Dendritic cell treated with granulocyte-macrophage colony-stimulating factor and Interleukin-4, amounts not matched to agents 40 ng/mL and 50 ng/mL, for 4 days (primary cell): ENCODE results near the gene FAM228B.
A peak's percentile ranks its signal among the peaks of the same experiment; 100 is the strongest.
"Not testable (repeated sequence)": the region's sequence is repeated elsewhere in the genome, so short reads cannot be mapped to it uniquely, and the experiment has no call there.

ENCODE experiments used
- H3K27ac Mint-ChIP-seq: one replicate; pipeline ENCODE4 v1.8.0; 2022; ENCODE audit warnings: mild to moderate bottlenecking, mixed read lengths
- H3K27me3 Mint-ChIP-seq: one replicate; pipeline ENCODE4 v1.8.0; 2022; ENCODE audit warnings: mild to moderate bottlenecking, mixed read lengths
- H3K36me3 Mint-ChIP-seq: one replicate; pipeline ENCODE4 v1.8.0; 2022; ENCODE audit warnings: low read depth, mixed read lengths
- H3K4me1 Mint-ChIP-seq: one replicate; pipeline ENCODE4 v1.8.0; 2022; ENCODE audit warnings: low read depth, mixed read lengths
- H3K4me3 Mint-ChIP-seq: one replicate; pipeline ENCODE4 v1.8.0; 2022; ENCODE audit warnings: mild to moderate bottlenecking, moderate library complexity, mixed read lengths
- H3K9me3 Mint-ChIP-seq: one replicate; pipeline ENCODE4 v1.8.0; 2022; ENCODE audit warnings: mixed read lengths
- intact Hi-C: fragments of 100-400 bp; cut with micrococcal nuclease; formaldehyde crosslinking; loops from one replicate; pipeline ENCODE4 v1.15.0; 2022

The FAM228B gene

DNA sequence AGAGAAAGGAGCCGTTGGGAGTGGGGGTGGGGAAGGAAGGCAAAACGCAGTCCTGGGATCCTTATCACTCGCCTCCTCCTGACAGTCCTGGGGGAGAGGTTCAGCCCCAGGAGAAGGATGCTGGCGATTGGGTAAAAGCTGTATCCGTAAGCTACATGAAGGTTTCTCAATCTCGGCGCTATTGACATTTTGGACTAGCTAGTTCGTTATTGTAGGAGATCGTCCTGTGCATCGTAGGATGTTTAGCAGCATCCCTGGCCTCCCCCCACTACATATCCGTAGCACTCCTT lies 38.1 kb upstream of the FAM228B start:
- Mint-ChIP-seq H3K4me3 (peak overlapping the region; percentile 78), H3K27ac (peak overlapping the region; percentile 88), H3K36me3 (peaks cover 70% of the 10 kb centered on the region), H3K27me3 (no peaks in the 10 kb centered on the region), H3K4me1 (peaks cover 36% of the 10 kb centered on the region), H3K9me3 (no peaks in the 10 kb centered on the region)
- intact Hi-C loops, result loop anchor here (2.0 kb wide), 2 partner anchors 38 to 258 kb away; partner anchors contain the start of gene WDCP

DNA sequence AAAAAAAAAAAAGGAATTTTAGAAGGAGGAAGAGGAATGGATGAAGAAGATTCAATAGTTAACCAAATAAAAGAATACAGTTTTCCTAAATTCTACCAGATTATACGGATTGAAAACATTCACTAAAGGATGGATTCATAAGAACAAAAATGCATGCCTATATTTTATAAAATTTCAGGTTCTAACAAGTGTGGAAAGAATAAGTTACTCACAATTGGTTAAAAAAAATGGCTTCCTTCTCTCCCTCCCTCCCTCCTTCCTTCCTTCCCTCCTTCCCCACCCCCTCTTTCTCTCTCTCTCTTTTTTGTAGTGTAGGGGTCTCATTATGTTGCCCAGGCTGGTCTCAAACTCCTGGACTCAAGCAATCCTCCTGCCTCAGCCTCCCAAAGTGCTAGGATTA lies 37.0 kb upstream of the FAM228B start:
- intact Hi-C loops, result no loop called here
- peaks cover 70% of the 10 kb centered on the region for H3K36me3 Mint-ChIP-seq
- H3K4me3 Mint-ChIP-seq, result no peak overlapping the region
- no peaks in the 10 kb centered on the region for H3K27me3 Mint-ChIP-seq
- H3K9me3 Mint-ChIP-seq, result no peaks in the 10 kb centered on the region
- H3K27ac Mint-ChIP-seq, result no peak overlapping the region
- H3K4me1 Mint-ChIP-seq, result peaks cover 33% of the 10 kb centered on the region

DNA sequence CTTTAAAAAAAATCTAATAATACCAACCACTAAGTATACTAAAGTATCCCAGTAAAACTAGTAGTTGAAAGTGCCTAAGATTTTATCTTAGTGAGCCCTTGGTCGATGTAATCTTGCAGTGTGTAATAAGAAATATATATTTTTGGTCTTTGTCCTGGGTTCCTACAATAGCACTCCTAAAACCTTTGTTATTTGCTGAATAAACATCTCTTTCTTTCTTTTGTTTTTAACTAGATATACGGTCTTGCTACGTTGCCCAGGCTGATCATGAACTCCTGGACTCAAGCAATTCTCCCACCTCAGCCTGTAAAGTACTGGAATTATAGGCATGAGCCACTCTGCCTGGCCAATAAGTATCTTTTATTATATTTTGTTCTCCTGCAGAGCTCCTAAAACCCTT lies 36.2 kb upstream of the FAM228B start:
- H3K27ac Mint-ChIP-seq, result no peak overlapping the region
- H3K4me1 Mint-ChIP-seq, result peaks cover 25% of the 10 kb centered on the region
- H3K27me3 Mint-ChIP-seq, result no peaks in the 10 kb centered on the region
- intact Hi-C loops, result no loop called here
- H3K4me3 Mint-ChIP-seq, result no peak overlapping the region
- no peaks in the 10 kb centered on the region for H3K9me3 Mint-ChIP-seq
- peaks cover 65% of the 10 kb centered on the region for H3K36me3 Mint-ChIP-seq

DNA sequence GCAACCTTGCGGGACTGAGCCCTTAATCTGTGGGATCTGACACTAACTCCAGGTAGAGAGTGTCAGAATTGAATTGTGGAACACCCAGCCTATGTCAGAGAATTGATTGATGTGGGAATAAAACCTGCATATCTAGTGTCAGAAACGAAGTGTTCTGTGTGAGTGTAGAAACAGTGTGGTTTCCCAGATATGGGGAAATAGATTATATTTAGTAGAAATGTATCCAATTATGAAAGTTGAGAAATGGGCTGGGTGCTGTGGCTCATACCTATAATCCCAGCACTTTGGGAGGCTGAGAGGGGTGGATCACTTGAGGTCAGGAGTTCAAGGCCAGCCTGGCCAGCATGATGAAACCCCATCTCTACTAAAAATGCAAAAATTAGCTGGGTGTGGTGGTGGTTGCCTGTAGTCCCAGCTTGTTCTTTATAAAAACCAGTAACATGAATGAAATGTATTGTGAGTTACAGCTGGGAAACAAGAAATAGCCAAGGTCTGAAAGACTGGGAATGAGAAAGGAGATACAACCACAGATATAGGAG lies 34.4 kb upstream of the FAM228B start:
- intact Hi-C loops, result no loop called here
- Mint-ChIP-seq H3K36me3 (peaks cover 70% of the 10 kb centered on the region), H3K9me3 (no peaks in the 10 kb centered on the region)

DNA sequence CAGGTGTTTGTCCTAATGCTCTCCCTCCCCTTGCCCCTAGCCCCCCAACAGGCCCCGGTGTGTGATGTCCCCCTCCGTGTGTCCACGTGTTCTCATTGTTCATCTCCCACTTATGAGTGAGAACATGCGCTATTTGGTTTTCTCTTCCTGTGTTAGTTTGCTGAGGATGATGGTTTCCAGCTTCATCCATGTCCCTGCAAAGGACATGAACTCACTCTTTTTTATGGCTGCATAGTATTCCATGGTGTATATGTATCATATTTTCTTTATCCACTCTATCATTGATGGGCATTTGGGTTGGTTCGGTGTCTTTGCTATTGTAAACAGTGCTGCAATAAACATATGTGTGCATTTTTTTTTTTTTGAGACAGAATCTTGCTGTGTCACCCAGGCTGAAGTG lies 30.0 kb upstream of the FAM228B start:
- H3K27ac Mint-ChIP-seq, H3K27me3 Mint-ChIP-seq, intact Hi-C loops, H3K4me1 Mint-ChIP-seq, H3K4me3 Mint-ChIP-seq: not testable (repeated sequence)
- H3K9me3 Mint-ChIP-seq, result peaks cover 24% of the 10 kb centered on the region
- peaks cover 79% of the 10 kb centered on the region for H3K36me3 Mint-ChIP-seq

More for the DNA sequence above, 34.4 kb upstream of the FAM228B start:
- Mint-ChIP-seq H3K27me3 (no peaks in the 10 kb centered on the region), H3K4me3 (no peak overlapping the region), H3K4me1 (peaks cover 11% of the 10 kb centered on the region), H3K27ac (no peak overlapping the region)

DNA sequence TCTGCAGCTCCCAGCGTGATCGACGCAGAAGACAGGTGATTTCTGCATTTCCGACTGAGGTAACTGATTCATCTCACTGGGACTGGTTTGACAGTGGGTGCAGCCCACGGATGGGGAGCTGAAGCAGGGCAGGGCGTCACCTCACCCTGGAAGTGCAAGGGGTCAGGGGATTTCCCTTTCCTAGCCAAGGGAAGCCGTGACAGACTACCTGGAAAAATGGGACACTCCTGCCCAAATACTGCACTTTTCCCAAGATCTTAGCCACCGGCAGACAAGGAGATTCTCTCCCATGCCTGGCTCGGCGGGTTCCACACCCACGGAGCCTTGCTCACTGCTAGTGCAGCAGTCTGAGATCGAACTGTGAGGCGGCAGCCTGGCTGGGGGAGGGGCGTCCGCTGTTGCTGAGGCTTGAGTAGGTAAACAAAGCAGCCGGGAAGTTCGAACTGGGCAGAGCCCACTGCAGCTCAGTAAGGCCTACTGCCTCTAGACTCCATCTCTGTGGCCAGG lies 28.0 kb upstream of the FAM228B start:
- H3K4me3 Mint-ChIP-seq, intact Hi-C loops, H3K27me3 Mint-ChIP-seq, H3K4me1 Mint-ChIP-seq, H3K27ac Mint-ChIP-seq: not testable (repeated sequence)
- H3K9me3 Mint-ChIP-seq, result peaks cover 42% of the 10 kb centered on the region
- H3K36me3 Mint-ChIP-seq, result peaks cover 59% of the 10 kb centered on the region

DNA sequence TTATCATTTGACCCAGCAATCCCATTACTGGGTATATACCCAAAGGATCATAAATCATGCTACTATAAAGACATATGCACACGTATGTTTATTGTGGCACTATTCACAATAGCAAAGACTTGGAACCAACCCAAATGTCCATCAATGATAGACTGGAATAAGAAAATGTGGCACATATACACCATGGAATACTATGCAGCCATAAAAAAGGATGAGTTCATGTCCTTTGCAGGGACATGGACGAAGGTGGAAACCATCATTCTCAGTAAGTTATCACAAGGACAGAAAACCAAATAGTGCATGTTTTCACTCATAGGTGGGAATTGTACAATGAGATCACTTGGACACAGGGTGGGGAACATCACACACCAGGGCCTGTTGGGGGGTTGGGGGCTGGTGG lies 22.5 kb upstream of the FAM228B start:
- H3K27me3 Mint-ChIP-seq, H3K4me1 Mint-ChIP-seq, intact Hi-C loops, H3K27ac Mint-ChIP-seq, H3K4me3 Mint-ChIP-seq: not testable (repeated sequence)
- H3K36me3 Mint-ChIP-seq, result peaks cover 43% of the 10 kb centered on the region
- peaks cover 50% of the 10 kb centered on the region for H3K9me3 Mint-ChIP-seq

DNA sequence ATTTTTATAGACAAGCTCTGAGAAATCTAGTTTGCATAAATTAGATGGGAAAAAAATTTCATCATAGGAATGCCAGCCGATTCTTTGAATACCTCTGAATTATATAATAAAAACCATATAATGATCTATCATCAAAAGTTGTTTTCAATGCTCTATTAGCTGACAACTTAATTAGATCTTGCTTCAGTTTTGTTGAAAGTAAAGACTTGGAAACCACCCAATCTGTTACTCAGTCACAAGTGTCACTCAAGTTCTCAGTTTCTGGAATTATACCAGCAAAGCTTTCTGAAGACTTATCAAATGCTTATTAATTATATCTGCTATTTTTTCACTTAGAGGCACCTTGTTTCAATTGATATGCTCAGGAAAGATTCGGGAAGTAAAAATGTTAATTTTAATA lies 21.3 kb upstream of the FAM228B start:
- intact Hi-C loops, result no loop called here
- H3K4me3 Mint-ChIP-seq, result no peak overlapping the region
- H3K27ac Mint-ChIP-seq, result no peak overlapping the region
- H3K9me3 Mint-ChIP-seq, result peaks cover 47% of the 10 kb centered on the region
- no peaks in the 10 kb centered on the region for H3K27me3 Mint-ChIP-seq
- H3K4me1 Mint-ChIP-seq, result no peaks in the 10 kb centered on the region
- H3K36me3 Mint-ChIP-seq, result peaks cover 34% of the 10 kb centered on the region

DNA sequence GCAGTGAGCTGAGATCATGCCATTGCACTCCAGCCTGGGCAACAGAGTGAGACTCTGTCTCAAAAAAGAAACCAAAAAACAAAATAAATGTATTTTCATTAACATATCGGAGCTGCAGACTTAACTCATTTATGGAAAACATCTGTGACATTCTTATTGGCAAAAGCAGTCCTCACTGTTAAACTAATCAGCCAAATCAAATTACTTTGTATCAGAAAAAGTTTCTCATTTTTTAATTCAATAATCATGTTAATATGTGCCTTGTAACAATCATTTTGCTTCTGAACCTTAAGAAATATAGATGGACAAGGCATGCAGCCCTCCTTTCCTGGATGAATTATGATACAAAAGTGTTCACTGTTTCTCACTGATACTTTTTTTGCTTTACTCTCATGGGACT lies 20.6 kb upstream of the FAM228B start:
- Mint-ChIP-seq H3K27ac (no peak overlapping the region), H3K4me3 (no peak overlapping the region), H3K9me3 (peaks cover 47% of the 10 kb centered on the region), H3K4me1 (no peaks in the 10 kb centered on the region), H3K36me3 (peaks cover 34% of the 10 kb centered on the region), H3K27me3 (no peaks in the 10 kb centered on the region)
- intact Hi-C loops, result no loop called here

DNA sequence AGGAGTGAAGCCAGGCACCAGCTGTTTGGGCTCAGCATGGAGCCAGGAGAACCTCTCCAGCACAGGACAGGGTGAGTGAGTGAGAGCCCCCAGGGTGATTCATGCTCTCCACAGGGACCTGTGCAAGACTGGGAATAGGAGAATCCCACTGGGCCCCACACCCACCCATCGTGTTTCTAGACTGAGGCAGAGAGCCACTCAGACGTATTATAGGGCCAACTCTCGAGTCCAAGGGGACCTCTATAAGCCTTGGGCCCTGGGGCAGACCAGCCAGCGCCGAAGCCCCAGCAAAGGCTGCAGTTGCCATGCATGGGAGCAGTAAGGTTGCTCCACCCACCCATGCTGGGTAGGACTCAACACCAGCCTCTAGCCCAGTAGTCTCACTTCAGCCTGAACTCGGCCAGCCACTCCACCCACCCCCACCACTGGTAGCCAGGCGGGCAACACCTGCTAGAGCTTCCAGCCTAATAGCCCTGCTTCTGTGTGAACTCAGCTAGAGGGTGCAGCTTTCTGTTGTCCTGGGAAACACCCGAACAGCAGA lies 19.1 kb upstream of the FAM228B start:
- no peak overlapping the region for H3K4me3 Mint-ChIP-seq
- no peaks in the 10 kb centered on the region for H3K4me1 Mint-ChIP-seq
- intact Hi-C loops, result no loop called here
- H3K27ac Mint-ChIP-seq, result no peak overlapping the region
- peaks cover 45% of the 10 kb centered on the region for H3K9me3 Mint-ChIP-seq
- no peaks in the 10 kb centered on the region for H3K27me3 Mint-ChIP-seq
- peaks cover 34% of the 10 kb centered on the region for H3K36me3 Mint-ChIP-seq

DNA sequence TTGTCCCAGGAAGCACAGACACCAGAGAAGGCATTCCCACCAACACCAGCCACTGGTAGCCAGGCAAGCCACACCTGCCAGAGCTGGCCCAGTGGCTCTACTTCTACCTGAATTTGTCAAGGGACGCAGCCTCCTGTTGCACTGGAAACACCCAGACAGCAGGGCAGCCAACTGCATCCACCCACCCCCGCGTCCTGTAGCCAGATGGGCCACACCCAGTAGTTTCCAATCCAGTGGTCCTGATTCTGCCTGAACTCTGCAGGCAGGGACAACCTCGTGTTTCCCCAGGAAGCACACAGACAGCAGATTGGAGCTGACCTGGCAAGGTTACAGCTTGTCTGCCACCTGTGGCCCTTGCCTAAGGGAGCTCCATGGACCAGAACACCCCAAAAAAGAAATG lies 18.4 kb upstream of the FAM228B start:
- Mint-ChIP-seq H3K9me3 (peaks cover 41% of the 10 kb centered on the region), H3K27ac (no peak overlapping the region), H3K27me3 (no peaks in the 10 kb centered on the region), H3K4me3 (no peak overlapping the region), H3K4me1 (no peaks in the 10 kb centered on the region), H3K36me3 (peaks cover 34% of the 10 kb centered on the region)
- intact Hi-C loops, result no loop called here

DNA sequence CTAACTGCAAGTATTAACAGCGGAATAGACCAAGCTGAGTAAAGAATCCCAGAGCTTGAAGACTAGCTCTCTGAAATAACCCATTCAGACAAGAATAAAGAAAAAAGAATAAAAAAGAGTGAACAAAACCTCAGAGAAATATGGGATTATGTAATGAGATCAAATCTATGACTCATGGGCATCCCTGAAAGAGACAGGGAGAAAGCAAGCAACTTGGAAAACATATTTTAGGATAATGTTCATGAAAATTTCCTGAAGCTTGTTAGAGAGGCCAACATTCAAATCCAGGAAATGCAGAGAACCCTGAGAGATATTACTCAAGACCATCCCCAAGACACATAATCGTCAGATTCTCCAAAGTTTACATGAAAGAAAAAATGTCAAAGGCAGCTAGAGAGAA lies 17.5 kb upstream of the FAM228B start:
- H3K27me3 Mint-ChIP-seq, result no peaks in the 10 kb centered on the region
- H3K4me1 Mint-ChIP-seq, result no peaks in the 10 kb centered on the region
- intact Hi-C loops, result no loop called here
- H3K9me3 Mint-ChIP-seq, result peaks cover 39% of the 10 kb centered on the region
- H3K27ac Mint-ChIP-seq, result no peak overlapping the region
- no peak overlapping the region for H3K4me3 Mint-ChIP-seq
- H3K36me3 Mint-ChIP-seq, result peaks cover 31% of the 10 kb centered on the region

DNA sequence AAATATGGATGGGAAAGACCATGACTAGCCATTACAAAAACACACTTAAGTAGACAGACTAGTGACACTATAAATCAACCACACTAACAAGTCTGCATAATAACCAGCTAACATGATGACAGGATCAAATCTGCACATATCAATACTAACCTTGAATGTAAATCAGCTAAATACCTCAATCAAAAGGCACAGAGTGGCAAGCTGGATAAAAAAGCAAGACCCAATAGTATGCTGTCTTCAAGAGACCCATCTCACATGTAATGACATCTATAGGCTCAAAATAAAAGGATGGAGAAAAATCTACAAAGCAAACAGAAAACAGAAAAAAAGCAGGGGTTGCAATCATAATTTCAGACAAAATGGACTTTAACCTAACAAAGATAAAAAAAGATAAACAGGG lies 16.5 kb upstream of the FAM228B start:
- Mint-ChIP-seq H3K27me3 (no peaks in the 10 kb centered on the region), H3K4me1 (no peaks in the 10 kb centered on the region), H3K9me3 (peaks cover 39% of the 10 kb centered on the region), H3K4me3 (no peak overlapping the region), H3K36me3 (peaks cover 29% of the 10 kb centered on the region), H3K27ac (no peak overlapping the region)
- intact Hi-C loops, result no loop called here

DNA sequence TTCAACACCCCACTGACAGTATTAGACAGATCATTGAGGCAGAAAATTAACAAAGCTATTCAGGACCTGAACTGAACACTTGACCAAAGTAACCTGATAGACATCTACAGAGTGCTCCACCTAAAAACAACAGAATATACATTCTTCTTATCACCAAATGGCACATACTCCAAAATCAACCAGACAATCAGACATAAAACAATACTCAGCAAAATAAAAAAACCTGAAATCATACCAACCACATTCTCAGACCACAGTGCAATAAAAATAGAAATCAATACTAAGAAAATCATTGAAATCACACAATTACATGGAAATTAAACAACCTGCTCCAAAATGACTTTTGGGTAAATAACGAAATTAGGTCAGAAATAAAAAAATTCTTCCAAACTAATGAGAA lies 15.9 kb upstream of the FAM228B start:
- peaks cover 29% of the 10 kb centered on the region for H3K36me3 Mint-ChIP-seq
- H3K27ac Mint-ChIP-seq, result no peak overlapping the region
- no peak overlapping the region for H3K4me3 Mint-ChIP-seq
- H3K4me1 Mint-ChIP-seq, result no peaks in the 10 kb centered on the region
- no peaks in the 10 kb centered on the region for H3K27me3 Mint-ChIP-seq
- intact Hi-C loops, result no loop called here
- peaks cover 39% of the 10 kb centered on the region for H3K9me3 Mint-ChIP-seq

DNA sequence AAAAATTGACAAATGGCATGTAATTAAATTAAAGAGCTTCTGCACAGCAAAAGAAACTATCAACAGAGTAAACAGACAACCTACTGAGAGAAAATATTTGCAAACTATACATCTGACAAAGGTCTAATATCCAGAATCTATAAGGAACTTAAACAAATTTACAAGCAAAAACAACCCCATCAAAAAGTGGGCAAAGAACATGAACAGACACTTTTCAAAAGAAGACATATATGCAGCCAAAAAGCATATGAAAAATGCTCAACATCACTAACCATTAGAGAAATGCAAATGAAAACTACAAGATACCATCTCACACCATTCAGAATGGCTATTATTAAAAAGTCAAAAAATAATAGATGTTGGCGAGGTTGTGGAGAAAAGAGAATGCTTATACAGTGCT lies 13.8 kb upstream of the FAM228B start:
- intact Hi-C loops, H3K27ac Mint-ChIP-seq, H3K4me3 Mint-ChIP-seq, H3K4me1 Mint-ChIP-seq, H3K27me3 Mint-ChIP-seq: not testable (repeated sequence)
- Mint-ChIP-seq H3K36me3 (peaks cover 30% of the 10 kb centered on the region), H3K9me3 (peaks cover 39% of the 10 kb centered on the region)
